Stimulated activated CD4-positive, alpha-beta T cell treated with anti-CD3 and anti-CD28 coated beads, TNF-alpha, amount 100 ng/mL, for 4 hours (primary cell): ENCODE measurements around the gene NUTM2G.
"Not testable (repeated sequence)": the region's sequence is repeated elsewhere in the genome, so short reads cannot be mapped to it uniquely, and the experiment has no call there.

Experiments used
- DNase-seq, 3 experiments: peaks; one replicate each; pipeline ENCODE4 v3.0.0-alpha.2; 2020; ENCODE audit warnings: low read depth in 3 of 3

Gene NUTM2G, protein sequence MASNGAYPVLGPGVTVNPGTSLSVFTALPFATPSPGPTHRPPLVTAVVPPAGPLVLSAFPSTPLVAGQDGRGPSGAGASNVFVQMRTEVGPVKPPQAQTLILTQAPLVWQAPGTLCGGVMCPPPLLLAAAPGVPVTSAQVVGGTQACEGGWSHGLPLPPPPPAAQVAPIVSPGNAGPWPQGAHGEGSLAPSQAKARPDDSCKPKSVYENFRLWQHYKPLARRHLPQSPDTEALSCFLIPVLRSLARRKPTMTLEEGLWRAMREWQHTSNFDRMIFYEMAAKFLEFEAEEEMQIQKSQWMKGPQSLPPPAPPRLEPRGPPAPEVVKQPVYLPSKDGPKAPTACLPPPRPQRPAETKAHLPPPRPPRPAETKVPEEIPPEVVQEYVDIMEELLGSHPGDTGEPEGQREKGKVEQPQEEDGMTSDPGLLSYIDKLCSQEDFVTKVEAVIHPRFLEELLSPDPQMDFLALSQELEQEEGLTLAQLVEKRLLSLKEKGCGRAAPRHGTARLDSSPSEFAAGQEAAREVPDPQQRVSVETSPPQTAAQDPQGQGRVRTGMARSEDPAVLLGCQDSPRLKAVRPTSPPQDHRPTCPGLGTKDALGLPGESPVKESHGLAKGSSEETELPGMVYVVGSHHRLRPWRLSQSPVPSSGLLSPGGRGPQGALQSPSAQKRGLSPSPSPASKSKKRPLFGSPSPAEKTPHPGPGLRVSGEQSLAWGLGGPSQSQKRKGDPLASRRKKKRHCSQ

DNA sequence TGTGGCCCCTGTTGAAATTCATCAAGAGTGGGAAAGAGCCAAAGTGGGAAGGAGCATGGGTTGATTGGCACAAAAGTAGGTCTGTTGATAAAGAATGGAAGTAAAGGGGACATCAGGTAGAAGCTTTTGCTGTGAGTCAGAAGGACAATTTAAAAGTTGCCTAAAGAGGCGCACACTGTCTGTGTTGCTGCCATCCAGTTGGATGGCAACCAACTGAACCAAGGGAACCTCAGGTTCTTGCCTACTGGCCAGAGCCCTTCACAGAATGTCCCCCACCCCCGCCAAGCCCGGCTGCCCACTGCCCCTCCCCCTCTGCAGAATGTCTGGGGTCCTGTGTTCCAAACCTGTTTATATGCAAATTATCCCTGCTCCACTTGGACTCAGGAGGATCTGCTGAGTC, at the start of gene NUTM2G:
Gene NUTM2G, plus strand, starts transcription at position 301 of the 400 bp plus-strand sequence. CDS start 182 bp downstream, outside the sequence.
- not testable (repeated sequence) for DNase-seq

DNA sequence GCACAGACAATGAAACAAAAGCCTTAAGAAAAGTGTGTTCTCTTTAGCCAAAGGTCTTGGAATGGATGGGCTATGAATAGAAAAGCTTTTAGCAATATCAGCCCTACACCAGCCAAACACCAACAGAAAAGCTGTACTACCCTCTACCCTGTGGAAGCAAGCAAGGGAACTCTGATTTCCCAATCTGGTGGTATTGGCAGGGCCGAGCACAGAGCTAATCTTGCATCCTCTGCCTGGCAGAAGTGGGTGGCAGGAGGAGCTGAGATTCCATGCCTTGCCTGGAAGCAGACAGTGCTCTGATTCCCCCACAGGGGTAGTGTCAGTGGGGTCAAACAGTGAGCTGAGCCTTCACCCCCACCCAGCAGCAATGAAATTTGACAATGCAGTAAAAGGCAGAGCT, 44.7 kb upstream of the NUTM2G start:
- DNase-seq = no peak

DNA sequence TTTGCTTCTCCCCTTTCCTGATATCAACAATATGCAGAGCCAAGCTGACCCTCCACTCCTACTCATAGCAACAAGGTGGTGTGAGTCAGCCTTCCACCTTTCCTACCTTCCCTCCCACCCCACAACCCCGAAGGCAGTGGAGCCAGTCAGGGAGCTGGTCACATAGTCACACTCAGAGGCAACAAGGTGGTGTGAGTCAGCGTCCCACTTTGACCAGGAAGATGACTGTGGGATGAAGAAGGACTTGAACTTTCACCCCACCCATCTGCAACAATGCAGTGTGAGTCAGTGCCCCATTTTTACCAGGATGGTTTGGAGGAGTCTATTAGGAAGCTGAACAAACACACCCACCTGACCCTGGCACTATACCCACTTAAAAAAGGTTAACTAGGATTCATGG, 44.2 kb upstream of the NUTM2G start:
- DNase-seq = no peak

DNA sequence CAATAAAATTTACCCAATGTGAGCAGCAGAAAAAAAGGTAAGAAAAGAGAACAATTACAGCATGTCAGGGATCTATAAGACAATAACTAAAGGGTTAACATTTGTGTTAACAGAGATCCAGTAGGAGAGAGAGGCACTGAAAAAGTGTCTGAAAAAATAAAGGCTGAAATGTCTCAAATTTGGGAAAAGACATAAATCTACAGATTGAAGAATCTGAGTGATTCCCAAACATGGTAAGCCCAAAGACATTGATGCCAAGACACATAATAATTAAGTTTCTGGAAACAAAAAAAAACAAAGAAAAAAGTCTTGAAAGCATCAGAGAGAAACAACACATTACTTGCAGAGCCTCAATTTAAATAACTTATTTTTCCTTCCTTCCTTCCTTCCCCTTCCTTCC, 43.2 kb upstream of the NUTM2G start:
- no peak for DNase-seq

DNA sequence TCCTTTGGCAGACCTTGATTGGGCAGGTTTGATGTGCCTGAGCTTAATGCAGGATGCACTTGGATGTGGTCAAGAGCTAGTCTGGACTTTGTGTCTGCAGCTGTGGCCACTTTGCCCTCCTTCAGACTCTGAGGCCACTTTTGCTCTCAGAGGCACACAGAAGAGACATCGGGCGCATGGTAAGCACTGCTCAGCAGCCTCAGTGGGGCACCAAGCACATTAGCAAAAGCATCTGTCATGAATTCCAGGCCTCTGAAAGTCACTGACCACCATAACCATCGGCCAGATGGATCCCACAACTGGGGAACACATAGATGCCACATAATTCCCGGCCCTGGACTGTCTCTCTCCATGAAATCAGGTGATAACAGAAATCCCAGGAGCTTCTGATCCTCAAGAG, 40.1 kb upstream of the NUTM2G start:
- DNase-seq = no peak

DNA sequence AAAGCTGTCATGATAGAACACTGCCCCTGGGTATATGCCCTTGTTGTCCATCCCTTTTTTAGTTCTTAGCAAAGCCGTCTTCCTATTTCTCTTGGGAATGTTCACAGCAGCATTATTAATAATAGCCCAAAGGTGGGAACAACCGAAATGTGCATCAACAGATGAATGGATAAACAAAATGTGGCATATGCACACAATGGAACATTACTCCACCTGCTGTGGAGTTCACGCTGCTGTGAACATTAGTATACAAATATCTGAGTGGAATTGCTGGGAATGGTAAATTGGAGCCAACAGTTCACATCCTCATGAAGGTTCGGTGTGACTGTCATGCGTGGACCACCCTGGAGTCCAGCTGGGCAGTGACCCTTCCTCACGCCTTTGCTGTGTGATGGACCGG, 36.5 kb upstream of the NUTM2G start:
- no peak for DNase-seq

DNA sequence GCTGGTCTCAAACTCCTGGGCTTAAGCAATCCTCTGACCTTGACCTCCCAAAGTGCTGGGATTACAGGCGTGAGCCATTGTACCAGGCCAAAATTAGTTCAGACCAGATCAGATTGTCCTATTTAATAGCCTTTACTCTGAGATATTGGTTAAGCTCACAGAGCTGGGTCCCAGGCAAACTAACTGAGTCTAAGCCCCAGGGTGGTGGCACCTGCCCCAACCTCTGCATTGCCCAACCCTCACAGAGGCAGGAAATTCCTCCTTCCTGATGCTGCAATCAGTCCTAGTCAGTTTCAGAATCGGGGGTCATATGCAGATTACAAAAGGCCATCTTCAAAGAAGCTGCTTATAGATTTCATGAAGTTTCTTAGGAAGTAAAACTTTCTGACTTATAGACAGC, 28.6 kb upstream of the NUTM2G start:
- DNase-seq = not testable (repeated sequence)

DNA sequence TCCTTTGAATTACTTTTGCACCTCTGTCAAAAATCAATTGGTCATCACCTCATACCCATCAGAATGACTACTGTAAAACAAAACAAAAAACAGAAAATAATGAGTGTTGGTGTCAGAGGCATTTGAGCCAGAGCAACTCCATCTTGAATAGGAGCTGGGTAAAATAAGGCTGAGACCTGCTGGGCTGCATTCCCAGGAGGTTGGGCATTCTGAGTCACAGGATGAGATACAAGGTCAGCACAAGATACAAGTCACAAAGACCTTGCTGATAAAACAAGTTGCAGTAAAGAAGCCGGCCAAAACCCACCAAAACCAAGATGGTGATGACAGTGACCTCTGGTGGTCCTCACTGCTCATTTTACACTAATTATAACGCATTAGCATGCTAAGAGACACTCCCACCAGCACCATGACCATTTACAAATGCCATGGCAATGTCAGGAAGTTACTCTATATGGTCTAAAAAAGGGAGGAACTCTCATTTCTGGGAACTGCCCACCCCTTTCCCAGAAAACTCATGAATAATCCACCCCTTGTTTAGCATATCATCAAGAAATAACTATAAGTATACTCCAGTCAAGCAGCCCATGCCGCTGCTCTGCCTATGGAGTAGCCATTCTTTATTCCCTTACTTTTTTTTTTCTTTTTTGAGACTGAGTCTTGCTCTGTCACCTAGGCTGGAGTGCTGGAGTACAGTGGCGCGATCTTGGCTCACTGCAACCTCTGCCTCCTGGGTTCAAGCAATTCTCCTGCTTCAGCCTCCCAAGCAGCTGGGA, 23.5 kb upstream of the NUTM2G start:
- DNase-seq = not testable (repeated sequence)

DNA sequence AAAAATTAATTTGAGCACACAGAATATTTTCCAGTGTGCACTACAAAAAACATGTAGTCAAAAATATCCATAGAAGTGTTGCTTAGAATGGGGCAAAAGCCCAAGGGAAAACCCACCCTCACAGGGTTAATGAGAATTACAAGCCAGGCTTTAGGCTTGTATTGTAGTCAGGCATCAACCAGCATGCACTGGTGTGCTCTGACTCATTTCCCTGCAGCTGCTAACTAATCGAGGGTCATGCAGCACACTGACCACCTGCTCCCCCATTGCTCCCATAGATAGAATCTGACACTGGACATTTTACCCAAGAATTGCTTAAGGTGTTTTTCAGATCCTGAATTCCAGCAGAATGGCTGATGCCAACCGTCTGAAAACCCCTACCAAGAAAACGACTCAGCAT, 20.2 kb upstream of the NUTM2G start:
- DNase-seq = not testable (repeated sequence)

DNA sequence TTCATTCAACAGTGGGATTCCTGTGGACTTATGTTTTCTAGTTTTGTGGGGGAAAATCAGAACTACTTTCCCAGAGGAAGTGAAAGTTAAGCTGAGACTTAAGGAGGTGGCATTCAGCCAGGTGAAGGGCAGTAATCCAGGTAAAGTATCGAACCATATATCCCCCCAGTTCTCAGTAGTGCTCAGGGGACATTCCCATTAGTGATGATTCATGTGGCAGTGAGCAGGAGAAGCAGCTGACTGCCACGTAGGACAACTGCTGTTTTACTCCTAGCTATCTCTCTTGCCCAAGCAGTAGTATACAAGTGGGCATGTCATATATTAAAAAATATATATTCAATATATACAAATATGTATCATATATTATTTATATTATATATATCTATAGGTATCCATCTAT, 13.1 kb upstream of the NUTM2G start:
- DNase-seq = not testable (repeated sequence)

DNA sequence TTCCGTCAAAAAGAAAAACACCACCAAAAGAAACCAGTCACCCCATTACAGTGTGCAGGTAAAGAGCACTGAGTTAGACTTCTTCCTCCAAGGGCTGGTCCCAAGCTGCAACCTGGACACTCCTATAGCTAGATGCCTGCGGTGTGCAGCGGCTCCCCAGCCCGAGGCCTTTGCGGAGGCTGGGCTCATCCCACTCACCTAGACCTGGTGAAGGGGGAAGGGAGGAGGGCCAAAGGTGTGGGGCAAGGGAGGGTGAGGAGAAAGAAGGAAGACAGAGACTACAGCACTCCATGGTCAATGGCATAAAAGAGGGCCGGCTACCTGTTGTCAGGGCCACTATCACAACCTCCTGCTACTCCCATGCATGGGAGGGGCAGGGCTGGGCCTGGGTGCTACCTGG, 12.1 kb upstream of the NUTM2G start:
- DNase-seq = not testable (repeated sequence)

DNA sequence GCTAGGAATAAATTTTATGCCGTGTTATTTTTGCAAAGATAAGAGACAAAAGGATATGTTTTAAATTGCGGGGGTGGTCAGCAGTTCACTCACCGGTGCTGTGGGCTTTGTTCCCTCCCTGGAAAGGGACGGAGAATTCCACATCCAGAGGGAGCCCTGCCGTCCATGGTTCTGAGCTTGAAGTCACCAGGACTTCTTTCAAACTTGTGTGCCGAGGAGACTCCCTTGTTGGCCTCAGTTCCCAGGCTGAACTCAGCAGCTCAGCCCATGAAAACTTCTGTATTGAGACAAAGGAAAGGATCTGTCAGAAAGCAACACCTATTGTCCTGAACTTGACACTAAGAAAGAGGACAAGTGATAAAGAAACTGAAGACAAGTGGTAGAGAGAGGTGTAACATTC, 10.1 kb upstream of the NUTM2G start:
- DNase-seq = not testable (repeated sequence)

DNA sequence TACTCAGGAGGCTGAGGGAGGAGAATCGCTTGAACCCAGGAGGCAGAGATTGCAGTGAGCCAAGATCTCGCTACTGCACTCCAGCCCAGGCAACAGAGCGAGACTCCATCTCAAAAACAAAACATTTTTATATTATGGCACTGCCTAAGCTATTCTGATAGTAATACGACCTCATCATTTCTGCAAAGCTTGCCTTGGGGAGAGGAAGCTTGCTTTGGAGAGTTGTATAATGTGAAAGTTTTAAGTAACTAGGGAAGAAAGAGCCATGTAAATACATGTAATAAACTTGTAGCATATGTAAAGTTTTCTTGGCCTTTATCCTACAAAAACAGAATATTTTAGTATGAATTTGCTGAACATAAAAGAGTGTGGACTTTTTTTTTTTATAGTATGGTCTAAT, 7.8 kb upstream of the NUTM2G start:
- not testable (repeated sequence) for DNase-seq

DNA sequence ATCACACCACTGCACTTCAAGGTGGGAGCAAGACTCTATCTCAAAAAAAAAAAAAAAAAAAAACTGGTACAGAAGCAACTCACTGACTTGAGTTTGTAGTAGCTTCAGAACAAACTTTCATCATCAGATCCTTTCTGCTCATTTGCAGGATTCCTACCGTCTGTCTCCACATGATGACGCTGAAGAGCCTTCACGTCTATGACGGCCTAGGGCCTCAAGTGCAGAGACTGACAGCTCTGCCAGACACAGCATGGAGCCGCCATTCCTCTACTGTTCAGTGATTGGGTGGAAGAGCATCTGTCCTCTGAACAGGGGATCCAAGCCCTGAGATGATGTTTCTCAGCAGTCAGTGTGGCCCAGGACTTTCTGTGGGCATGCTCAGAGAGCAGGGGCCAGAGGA, 3.1 kb upstream of the NUTM2G start:
- DNase-seq = not testable (repeated sequence)

DNA sequence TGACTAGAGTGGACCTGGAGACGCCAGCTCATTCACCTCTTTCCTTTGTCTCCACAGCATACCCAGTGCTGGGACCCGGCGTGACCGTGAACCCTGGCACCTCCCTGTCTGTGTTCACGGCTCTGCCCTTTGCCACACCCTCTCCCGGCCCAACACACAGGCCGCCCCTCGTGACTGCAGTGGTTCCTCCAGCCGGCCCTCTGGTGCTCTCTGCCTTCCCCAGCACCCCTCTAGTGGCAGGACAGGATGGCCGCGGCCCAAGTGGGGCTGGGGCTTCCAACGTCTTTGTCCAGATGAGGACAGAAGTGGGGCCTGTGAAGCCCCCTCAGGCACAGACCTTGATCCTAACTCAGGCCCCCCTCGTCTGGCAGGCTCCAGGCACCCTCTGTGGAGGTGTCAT, 3.0 kb downstream of the NUTM2G start:
- not testable (repeated sequence) for DNase-seq

DNA sequence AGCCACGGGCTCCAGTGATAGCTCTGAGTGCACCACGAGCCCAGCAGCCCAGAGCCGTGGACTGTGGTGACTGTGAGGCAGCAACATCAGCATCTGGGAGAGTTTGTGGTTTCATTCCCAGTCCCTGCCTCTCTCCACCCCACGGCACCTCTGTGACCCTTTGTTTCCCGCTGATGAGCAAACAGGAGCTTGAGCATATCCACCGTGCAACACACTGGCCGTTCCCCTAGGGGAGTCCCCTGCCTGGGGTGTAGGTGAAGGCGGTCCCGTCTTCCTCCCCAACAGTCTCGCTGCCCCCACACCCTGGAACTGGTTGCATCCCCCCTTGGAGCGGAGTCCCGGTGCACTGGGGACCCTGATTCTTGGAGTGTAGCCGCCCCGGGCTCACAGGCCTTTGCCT, 5.5 kb downstream of the NUTM2G start:
- DNase-seq = not testable (repeated sequence)

DNA sequence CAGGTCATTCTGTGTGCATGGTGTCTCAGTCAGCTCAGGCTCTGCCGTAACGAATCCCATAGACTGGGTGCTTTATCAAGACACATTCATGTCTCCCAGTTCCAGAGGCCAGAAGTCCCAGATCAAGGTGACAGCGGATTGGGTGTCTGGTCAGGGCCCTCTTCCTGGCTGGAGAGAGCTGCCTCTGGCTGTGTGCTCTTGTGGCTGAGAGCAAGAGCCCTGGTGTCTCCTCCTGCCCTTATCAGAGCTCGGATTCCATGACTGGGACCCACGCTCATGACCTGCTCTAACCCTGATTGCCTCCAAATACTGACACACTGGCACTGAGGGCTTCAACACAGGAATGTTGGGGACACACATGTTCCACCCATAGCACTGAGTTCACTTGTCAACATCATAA, 6.1 kb downstream of the NUTM2G start:
- DNase-seq = not testable (repeated sequence)

DNA sequence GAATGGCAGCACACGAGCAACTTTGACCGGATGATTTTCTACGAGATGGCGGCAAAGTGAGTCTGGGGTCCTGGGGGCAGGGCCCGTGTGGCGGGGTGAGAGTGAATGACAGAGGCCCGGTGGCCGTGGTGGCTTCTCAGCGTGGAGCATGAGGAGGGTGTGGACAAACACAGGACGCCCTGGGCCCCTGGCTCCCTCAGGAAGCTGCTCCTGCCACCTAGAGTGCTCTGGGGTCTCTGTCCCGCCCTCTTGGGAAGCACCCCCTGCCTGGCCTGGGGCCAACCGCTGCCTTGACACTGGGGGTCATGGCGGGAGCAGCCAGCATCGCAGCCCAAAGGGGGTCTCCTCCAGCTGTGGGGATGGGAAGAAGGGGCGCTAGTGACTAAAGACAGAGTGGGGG, 6.8 kb downstream of the NUTM2G start:
- not testable (repeated sequence) for DNase-seq

DNA sequence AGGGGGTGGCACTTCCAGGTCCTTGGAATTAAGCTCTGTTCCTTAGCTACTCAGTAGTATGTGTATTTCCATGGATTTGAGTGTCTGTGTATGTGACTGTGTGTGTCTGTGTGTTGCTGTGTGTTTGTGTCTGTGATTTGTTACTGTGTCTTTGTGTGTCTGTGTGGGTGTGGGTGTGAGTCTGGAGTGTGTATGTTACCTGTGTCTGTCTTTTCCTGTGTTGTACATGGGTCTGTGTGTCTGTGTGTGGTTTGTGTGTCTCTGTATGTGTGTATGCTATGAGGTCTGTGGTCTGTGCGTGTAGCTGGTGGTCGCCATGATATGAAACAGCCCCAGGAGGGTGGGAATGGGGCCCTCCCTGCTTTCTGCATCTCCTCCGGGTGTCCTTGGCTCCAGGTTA, 8.8 kb downstream of the NUTM2G start:
- not testable (repeated sequence) for DNase-seq

DNA sequence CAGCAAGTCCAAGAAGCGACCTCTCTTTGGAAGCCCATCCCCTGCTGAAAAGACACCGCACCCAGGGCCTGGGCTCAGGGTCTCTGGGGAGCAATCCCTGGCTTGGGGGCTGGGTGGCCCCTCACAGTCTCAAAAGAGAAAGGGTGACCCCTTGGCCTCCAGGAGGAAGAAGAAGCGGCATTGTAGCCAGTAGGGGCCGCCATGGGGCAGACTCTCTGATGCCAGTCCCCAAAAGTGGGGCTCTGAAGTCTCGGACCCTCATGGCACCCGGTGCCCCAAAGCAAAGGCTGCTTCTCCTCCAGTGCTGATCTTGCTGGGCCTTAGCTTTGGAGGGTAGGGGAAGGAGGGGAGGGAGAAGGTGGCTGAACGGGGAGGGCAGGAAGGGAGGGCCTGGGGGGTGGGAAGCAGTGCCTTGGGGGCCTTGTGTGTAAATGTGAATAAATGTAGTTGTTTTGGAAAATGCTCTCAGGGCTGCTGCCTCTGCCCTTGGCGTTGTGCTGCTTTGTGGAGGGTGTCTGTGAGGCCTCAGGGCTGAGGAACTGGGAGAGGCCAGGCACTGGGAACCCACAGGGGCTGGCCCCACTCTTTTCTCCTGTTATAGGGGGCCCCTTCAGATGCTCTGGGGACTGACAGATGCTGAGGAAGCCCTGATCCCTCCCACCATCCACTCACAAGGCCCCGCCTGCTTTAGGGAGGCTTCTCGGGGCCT, 10.5 kb downstream of the NUTM2G start:
- DNase-seq = not testable (repeated sequence)

DNA sequence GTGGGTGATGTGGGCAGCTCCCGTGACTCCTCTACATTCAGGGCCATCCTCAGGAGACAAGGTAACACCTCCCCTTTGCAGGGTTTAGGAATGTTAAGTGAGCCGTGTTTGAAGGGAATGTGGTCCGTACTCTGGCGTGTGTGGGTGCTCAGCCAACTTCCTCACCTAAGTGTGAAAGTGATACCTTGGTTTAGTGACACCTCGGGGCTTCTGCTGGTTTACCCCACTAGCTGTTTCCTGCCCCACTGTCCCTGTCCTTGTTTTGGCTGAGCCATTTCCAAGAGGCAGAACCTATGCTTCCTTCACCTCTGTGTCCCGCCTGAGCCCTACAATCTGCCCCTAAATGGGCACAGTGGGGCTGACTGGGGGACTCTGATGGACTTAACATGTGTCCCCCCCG, 12.3 kb downstream of the NUTM2G start:
- DNase-seq = not testable (repeated sequence)

DNA sequence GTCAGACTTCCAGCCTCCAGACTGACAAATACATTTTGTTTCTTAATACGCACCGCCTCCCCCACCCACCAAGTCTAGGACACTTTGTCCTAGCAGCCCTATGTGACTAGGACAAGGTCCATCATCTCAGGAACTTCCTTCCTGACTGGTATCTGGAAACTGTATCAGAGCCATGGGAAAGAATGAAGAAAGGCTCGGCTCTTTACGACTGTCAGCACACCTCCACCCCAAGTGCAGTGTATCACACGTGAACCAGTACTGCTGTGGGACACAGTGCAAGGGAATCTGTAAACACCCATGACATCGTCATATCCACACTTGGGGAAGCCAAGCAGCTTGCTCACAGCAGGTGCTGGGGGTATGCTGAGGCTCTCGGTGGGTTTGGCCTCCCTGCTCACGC, 13.0 kb downstream of the NUTM2G start:
- DNase-seq = not testable (repeated sequence)
